Psoas muscle (tissue), 8 donors: Measurements from ENCODE around the gene COASY. TPM values are rescaled to one million over a fixed set of nuclear protein-coding genes. Genes with fewer than 3 reads are reported as not detected.

Experiments
- ATAC-seq, 4 donors: fragments of 200-7000 bp; cut with Tn5 transposase; one replicate each; pipeline ENCODE4 v1.9.1; 2020; ENCODE audit warnings: moderate library complexity in 3 of 4, mild to moderate bottlenecking in 2 of 4
- DNase-seq, 2 donors: peaks; one replicate each; pipeline ENCODE4 v3.0.0-alpha.2; 2020
- H3K27ac ChIP-seq: fragments of 200-600 bp; one replicate; pipeline ENCODE4 v1.8.0; 2022
- H3K27me3 ChIP-seq, 3 donors: fragments of 200-600 bp in 1 of 3; one replicate each; pipeline versions ENCODE4 v1.6.1 to v1.8.0; 2013 to 2022; ENCODE audit warnings: low read length in 2 of 3, mild to moderate bottlenecking in 2 of 3, moderate library complexity in 1 of 3; ENCODE audit not compliant: insufficient read depth in 3 of 3
- H3K36me3 ChIP-seq, 2 donors: fragments of 200-600 bp in 1 of 2; one replicate each; pipeline versions ENCODE4 v1.6.1 to v1.8.0; 2013 to 2022; ENCODE audit warnings: low read depth in 1 of 2, mild to moderate bottlenecking in 1 of 2, moderate library complexity in 1 of 2; ENCODE audit not compliant: insufficient read depth in 1 of 2
- H3K4me1 ChIP-seq: fragments of 200-600 bp; one replicate; pipeline ENCODE4 v1.8.0; 2022
- H3K4me3 ChIP-seq: fragments of 200-600 bp; one replicate; pipeline ENCODE4 v1.8.0; 2022; ENCODE audit warnings: mild to moderate bottlenecking
- H3K9me3 ChIP-seq: fragments of 200-600 bp; one replicate; pipeline ENCODE4 v1.8.0; 2022
- WGBS, 3 donors: extraction: QIAGEN DNeasy Blood & Tissue Kit; methylation state at CpG; one replicate each; pipeline versions ENCODE4 v1.1.6 to v1.1.7; 2013; 5-methylcytosine and 5-hydroxymethylcytosine counted together
- intact Hi-C, 2 donors: fragments of 100-400 bp; cut with DNase I; formaldehyde crosslinking; loops; one replicate each; pipeline versions ENCODE4 v1.11.0 to v1.14.2; 2022
- long read RNA-seq, 2 donors: library from polyadenylated mRNA; unstranded; transcript quantifications; one replicate each; pipeline ENCODE4 v2.0.0, GENCODE V29; 2021
- polyA plus RNA-seq, 3 donors: library from polyadenylated mRNA; stranded (reverse); fragments of 200-250 nt; gene quantifications; one replicate each; pipeline ENCODE4 v1.2.3, GENCODE V29; 2013
- total RNA-seq, 4 donors: library from RNA; stranded (reverse); fragmentation: NEBNext Ultra II Directional in 2 of 4; extraction: Animal tissue kit (Norgen Biotek cat#: 25700) in 2 of 4; gene quantifications; one replicate each; pipeline versions ENCODE4 v1.2.1 to v1.2.4, GENCODE V29; 2021 to 2023
- TF ChIP-seq, protein P1 (sequence below): fragments of 200-600 bp; IDR thresholded peaks from one replicate; pipeline ENCODE4 v1.8.0; 2022; ENCODE audit warnings: antibody characterized with exemption
- donor health status: healthy with polysubstance abuse.
- donor health status: DM: no; HTN: no; CAD: no; lungs with moderate emphysema.
- donor health status: Bipolar disorder and iron deficiency.
- donor health status: healthy.
- donor health status: DM: yes; HTN: yes; CAD: no.
- donor health status: DM: no; HTN: no; CAD: no.
- donor health status: DM: no; HTN: no; CAD: no.
- donor health status: DM: yes; HTN: yes; CAD: no.

Gene COASY
- 10 to 100 TPM; 31.6 to 45.4 (median 37.0) TPM for total RNA-seq
- polyA plus RNA-seq: 100 to 1,000 TPM in 1 of 3 donors, 10 to 100 TPM in 2; 41.0 to 141 (median 73.5) TPM
- long read RNA-seq, donor 1, transcript COASY-201 (9 exons, 2,458 nt): major isoform, 13 of 18 reads
- long read RNA-seq, donor 1, partial matches to known transcripts: 0 of 18 reads
- long read RNA-seq, donor 1, other reads (novel, unspliced or antisense): 2 of 18 reads
- long read RNA-seq, donor 2, transcript COASY-202 (10 exons, 2,071 nt): minor isoform, 7 of 51 reads
- long read RNA-seq, donor 2, transcript COASY-201 (9 exons, 2,458 nt): major isoform, 19 of 51 reads
- long read RNA-seq, donor 2, partial matches to known transcripts: 1 of 51 reads
- long read RNA-seq, donor 2, other reads (novel, unspliced or antisense): 24 of 51 reads

DNA sequence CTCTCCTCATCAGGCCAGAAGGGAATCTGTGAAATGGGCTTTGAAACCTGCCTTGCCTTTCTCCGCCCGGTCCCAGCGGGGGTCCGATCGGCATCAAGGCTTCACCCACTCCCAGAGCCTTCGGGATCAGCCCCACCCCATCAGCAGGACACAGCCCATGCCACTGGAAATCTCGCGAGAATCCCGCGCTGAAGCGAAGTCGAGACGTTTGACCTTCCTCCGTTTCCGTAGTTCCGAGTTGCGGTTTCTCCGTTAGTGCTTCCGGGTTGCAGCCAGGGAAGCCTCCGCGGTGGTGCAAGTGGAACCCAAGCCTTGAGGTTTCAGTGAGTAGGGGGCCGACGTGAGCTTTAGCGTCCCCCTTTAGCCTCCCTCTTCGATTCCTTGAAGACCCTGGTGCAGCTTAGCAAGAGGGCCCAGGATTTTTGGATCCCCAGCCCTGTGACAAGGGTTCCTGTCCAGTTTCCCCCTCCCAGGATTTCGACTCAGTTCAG, at the start of gene COASY:
Gene COASY (plus strand): TSS at position 252 of the 491 bp plus-strand sequence. CDS start 475 bp downstream, outside the sequence.
- 0% methylated on average over 26 of the region's 26 CpGs for WGBS, 3 donors
- Histone ChIP-seq H3K9me3 (no peaks in the 10 kb centered on the region), H3K36me3 (peaks cover 2 to 23% of the 10 kb centered on the region in 2 donors), H3K4me3 (peak within 1 kb of the TSS; percentile 99), H3K27ac (peak within 1 kb of the TSS; percentile 86), H3K4me1 (peaks cover 25% of the 10 kb centered on the region), H3K27me3 (no peaks in the 10 kb centered on the region)
- peak; percentile 95 to 98 for DNase-seq
- TF ChIP-seq, protein P1, sequence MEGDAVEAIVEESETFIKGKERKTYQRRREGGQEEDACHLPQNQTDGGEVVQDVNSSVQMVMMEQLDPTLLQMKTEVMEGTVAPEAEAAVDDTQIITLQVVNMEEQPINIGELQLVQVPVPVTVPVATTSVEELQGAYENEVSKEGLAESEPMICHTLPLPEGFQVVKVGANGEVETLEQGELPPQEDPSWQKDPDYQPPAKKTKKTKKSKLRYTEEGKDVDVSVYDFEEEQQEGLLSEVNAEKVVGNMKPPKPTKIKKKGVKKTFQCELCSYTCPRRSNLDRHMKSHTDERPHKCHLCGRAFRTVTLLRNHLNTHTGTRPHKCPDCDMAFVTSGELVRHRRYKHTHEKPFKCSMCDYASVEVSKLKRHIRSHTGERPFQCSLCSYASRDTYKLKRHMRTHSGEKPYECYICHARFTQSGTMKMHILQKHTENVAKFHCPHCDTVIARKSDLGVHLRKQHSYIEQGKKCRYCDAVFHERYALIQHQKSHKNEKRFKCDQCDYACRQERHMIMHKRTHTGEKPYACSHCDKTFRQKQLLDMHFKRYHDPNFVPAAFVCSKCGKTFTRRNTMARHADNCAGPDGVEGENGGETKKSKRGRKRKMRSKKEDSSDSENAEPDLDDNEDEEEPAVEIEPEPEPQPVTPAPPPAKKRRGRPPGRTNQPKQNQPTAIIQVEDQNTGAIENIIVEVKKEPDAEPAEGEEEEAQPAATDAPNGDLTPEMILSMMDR: no peak
- peak; percentile 84 to 89 (median 87) for ATAC-seq
- intact Hi-C loops: no loop called here

DNA sequence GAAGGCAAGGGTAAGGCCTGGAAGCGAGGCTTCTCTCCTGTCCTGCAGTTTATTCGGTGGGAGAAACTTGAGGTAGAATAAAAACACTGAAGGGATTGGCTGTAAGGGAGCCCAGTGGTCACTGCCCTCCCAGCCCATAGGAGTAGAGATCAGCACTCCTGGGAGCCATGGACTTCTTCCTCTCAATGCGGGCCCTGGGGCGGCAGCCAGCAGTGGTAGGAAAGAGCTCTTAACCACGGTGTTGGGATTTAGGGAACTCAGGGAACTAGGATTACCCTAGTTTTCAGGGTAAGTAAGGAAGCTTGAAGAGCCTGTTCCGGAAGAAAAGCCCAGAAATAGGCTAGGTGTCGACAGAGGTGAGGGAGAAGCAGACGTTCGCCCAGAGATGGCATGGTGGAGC, 49.7 kb upstream of the COASY start:
- TF ChIP-seq, protein P1: no peak
- Histone ChIP-seq H3K36me3 (peaks cover 14 to 97% of the 10 kb centered on the region in 2 donors), H3K4me3 (no peak overlapping the region), H3K4me1 (peaks cover 10% of the 10 kb centered on the region), H3K27ac (peak overlapping the region; percentile 37), H3K9me3 (no peaks in the 10 kb centered on the region), H3K27me3 (no peaks in the 10 kb centered on the region)
- no peak for DNase-seq
- intact Hi-C loops: loop anchor here (5.0 kb wide), 2 partner anchors 40 to 45 kb away; no protein-coding TSS in a partner anchor
- 74 to 79% (median 79%) methylated on average over 9 of the region's 9 CpGs for WGBS, 3 donors
- ATAC-seq: no peak

DNA sequence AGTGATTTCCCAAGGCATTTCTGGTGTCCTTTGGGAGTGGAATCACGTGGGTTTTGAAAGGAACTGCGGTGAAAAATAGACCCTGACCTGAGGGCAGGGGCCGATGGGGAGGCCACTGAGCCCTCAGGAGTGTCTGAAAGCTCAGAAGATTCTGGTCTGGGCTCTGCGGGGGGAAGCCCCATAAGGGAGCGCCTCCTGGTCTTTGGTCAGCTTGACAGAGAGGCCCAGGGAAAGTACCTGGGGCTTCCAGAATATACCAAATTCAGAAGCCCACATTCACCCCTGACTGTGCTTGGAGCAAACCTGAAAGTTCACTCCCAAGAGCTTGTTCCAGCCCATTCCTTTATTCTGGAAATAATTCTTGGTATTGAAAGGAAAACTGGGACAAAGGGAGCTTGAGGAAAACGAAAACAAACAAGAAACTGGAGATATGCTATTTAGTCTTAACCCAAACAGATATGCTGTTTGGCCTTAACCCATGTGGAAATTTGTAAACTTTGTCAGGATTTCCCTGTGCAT, 49.2 kb upstream of the COASY start:
- H3K4me1 ChIP-seq: peaks cover 14% of the 10 kb centered on the region
- ATAC-seq (no peak), DNase-seq (no peak)
- H3K36me3 ChIP-seq: peaks cover 12 to 96% of the 10 kb centered on the region in 2 donors
- intact Hi-C loops: loop anchor here (5.0 kb wide), 2 partner anchors 40 to 45 kb away; no protein-coding TSS in a partner anchor
- H3K9me3 ChIP-seq: no peaks in the 10 kb centered on the region
- H3K27me3 ChIP-seq: no peaks in the 10 kb centered on the region
- peak overlapping the region; percentile 42 for H3K27ac ChIP-seq
- TF ChIP-seq, protein P1: no peak
- 70 to 75% (median 74%) methylated on average over 6 of the region's 6 CpGs for WGBS, 3 donors
- H3K4me3 ChIP-seq: no peak overlapping the region

DNA sequence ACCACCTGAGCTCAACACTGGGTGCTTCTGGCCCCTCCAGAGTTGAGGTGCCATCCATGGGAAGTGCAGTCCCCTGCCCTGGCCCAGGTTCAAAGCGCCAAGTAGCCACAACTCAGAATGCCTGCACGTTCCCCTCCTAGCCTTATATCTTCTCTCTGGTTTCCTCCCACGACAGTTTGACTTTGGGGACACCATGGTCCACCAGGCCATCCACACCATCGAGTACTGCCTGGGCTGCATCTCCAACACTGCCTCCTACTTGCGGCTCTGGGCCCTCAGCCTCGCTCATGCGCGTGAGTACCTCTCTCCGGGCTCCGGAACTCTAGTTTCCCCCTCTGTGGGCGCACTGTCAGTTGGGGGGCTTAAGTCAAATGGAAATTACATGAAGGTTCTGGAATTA, 48.3 kb upstream of the COASY start:
- peak overlapping the region; percentile 42 for H3K27ac ChIP-seq
- H3K36me3 ChIP-seq: peaks cover 10 to 87% of the 10 kb centered on the region in 2 donors
- peaks cover 23% of the 10 kb centered on the region for H3K4me1 ChIP-seq

More for the DNA sequence above, 48.3 kb upstream of the COASY start:
- TF ChIP-seq, protein P1: no peak
- ATAC-seq: no peak
- WGBS, 3 donors: 95 to 96% (median 95%) methylated on average over 11 of the region's 11 CpGs
- Histone ChIP-seq H3K9me3 (no peaks in the 10 kb centered on the region), H3K27me3 (no peaks in the 10 kb centered on the region), H3K4me3 (no peak overlapping the region)
- no peak for DNase-seq
- intact Hi-C loops: loop anchor here (5.0 kb wide), 2 partner anchors 41 to 46 kb away; no protein-coding TSS in a partner anchor
